HFFc6 (cell line): ENCODE results near the gene COL4A2. TPM values are rescaled to one million over a fixed set of nuclear protein-coding genes. Genes with fewer than 3 reads are reported as not detected.

Experiments used
- DNase-seq: peaks from one replicate; pipeline ENCODE4 v3.0.0-alpha.2; 2018
- H3K27ac Mint-ChIP-seq: 2 replicates; pipeline ENCODE4 v1.8.0; 2020; ENCODE audit warnings: mild to moderate bottlenecking, mixed read lengths
- H3K27me3 Mint-ChIP-seq: 2 replicates; pipeline ENCODE4 v1.8.0; 2021; ENCODE audit warnings: mild to moderate bottlenecking, moderate library complexity, mixed read lengths; ENCODE audit not compliant: insufficient read depth
- H3K36me3 Mint-ChIP-seq: 2 replicates; pipeline ENCODE4 v1.8.0; 2021; ENCODE audit warnings: low read depth, mixed read lengths
- H3K4me1 Mint-ChIP-seq: 2 replicates; pipeline ENCODE4 v1.8.0; 2020; ENCODE audit warnings: low read depth, mixed read lengths
- H3K4me3 Mint-ChIP-seq: 2 replicates; pipeline ENCODE4 v1.8.0; 2020; ENCODE audit warnings: mild to moderate bottlenecking, moderate library complexity, mixed read lengths
- H3K9me3 Mint-ChIP-seq: 2 replicates; pipeline ENCODE4 v1.8.0; 2020; ENCODE audit warnings: mild to moderate bottlenecking, mixed read lengths
- total RNA-seq, 6 experiments: library from RNA; stranded (reverse); fragmentation: NEBNext Ultra II Directional; extraction: Animal tissue kit (Norgen Biotek cat#: 25700); gene quantifications; 2 replicates in 1 of 6; 3 replicates in 5 of 6; pipeline ENCODE4 v1.2.3, GENCODE V29; 2021
- TF ChIP-seq, protein P1 (sequence below): fragments of 200-600 bp; sonication (generic); IDR thresholded peaks from 2 replicates; pipeline ENCODE4 v1.5.0; 2021; ENCODE audit warnings: antibody characterized with exemption, mild to moderate bottlenecking

The COL4A2 gene
- total RNA-seq, 6 experiments from 2014 or later, result 202 to 327 (median 217) TPM

- H3K27ac Mint-ChIP-seq, result peak overlapping the region; percentile 90
- H3K4me1 Mint-ChIP-seq, result peaks cover 72% of the 10 kb centered on the region
- H3K4me3 Mint-ChIP-seq, result peak overlapping the region; percentile 99
- no peaks in the 10 kb centered on the region for H3K9me3 Mint-ChIP-seq
- H3K36me3 Mint-ChIP-seq, result peaks cover 37% of the 10 kb centered on the region
- TF ChIP-seq, protein P1, sequence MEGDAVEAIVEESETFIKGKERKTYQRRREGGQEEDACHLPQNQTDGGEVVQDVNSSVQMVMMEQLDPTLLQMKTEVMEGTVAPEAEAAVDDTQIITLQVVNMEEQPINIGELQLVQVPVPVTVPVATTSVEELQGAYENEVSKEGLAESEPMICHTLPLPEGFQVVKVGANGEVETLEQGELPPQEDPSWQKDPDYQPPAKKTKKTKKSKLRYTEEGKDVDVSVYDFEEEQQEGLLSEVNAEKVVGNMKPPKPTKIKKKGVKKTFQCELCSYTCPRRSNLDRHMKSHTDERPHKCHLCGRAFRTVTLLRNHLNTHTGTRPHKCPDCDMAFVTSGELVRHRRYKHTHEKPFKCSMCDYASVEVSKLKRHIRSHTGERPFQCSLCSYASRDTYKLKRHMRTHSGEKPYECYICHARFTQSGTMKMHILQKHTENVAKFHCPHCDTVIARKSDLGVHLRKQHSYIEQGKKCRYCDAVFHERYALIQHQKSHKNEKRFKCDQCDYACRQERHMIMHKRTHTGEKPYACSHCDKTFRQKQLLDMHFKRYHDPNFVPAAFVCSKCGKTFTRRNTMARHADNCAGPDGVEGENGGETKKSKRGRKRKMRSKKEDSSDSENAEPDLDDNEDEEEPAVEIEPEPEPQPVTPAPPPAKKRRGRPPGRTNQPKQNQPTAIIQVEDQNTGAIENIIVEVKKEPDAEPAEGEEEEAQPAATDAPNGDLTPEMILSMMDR, result no peak
- peaks cover 2% of the 10 kb centered on the region; the same call in 1 of the 2 replicates for H3K27me3 Mint-ChIP-seq
- DNase-seq, result peak; percentile 51
Measured at GRCh38 chr13:110307767-110308655, 927 bp downstream of the COL4A2 start.

GRCh38 chr13:110308656-110309359 lies 1.7 kb downstream of the COL4A2 start:
- Mint-ChIP-seq H3K4me1 (peaks cover 68% of the 10 kb centered on the region), H3K27ac (peak overlapping the region; percentile 90), H3K27me3 (peaks cover 2% of the 10 kb centered on the region; the same call in 1 of the 2 replicates), H3K4me3 (peak overlapping the region; percentile 99), H3K9me3 (no peaks in the 10 kb centered on the region), H3K36me3 (peaks cover 29% of the 10 kb centered on the region)
- no peak for DNase-seq
- TF ChIP-seq, protein P1, result no peak

GRCh38 chr13:110309661-110310524 lies 2.8 kb downstream of the COL4A2 start:
- peak overlapping the region; percentile 99; the same call in 1 of the 2 replicates for H3K4me3 Mint-ChIP-seq
- H3K27ac Mint-ChIP-seq, result 0 out of 2 replicates have a peak overlapping the region, but pooled peaks have one; percentile 38
- no peaks in the 10 kb centered on the region for H3K9me3 Mint-ChIP-seq
- TF ChIP-seq, protein P1, result no peak
- peaks cover 2% of the 10 kb centered on the region; the same call in 1 of the 2 replicates for H3K27me3 Mint-ChIP-seq
- H3K36me3 Mint-ChIP-seq, result peaks cover 25% of the 10 kb centered on the region
- peaks cover 64% of the 10 kb centered on the region for H3K4me1 Mint-ChIP-seq
- DNase-seq, result no peak

GRCh38 chr13:110310541-110311442 lies 3.7 kb downstream of the COL4A2 start:
- peaks cover 33% of the 10 kb centered on the region for H3K36me3 Mint-ChIP-seq
- H3K9me3 Mint-ChIP-seq, result no peaks in the 10 kb centered on the region
- peaks cover 64% of the 10 kb centered on the region for H3K4me1 Mint-ChIP-seq
- H3K4me3 Mint-ChIP-seq, result no peak overlapping the region
- DNase-seq, result no peak
- peak overlapping the region; percentile 56 for H3K27ac Mint-ChIP-seq
- TF ChIP-seq, protein P1, result no peak
- H3K27me3 Mint-ChIP-seq, result peaks cover 2% of the 10 kb centered on the region; the same call in 1 of the 2 replicates
